GM23248 (cell line): ENCODE results near the gene COPA.

Experiments
- EZH2 ChIP-seq: fragments of 200-600 bp; sonication (generic); IDR thresholded peaks from 2 replicates; pipeline ENCODE4 v1.6.1; 2018; ENCODE audit warnings: antibody characterized with exemption, mild to moderate bottlenecking; ENCODE audit not compliant: insufficient read depth, poor library complexity, severe bottlenecking
- EZH2phosphoT487 ChIP-seq: fragments of 200-600 bp; sonication (generic); IDR thresholded peaks from 2 replicates; pipeline ENCODE4 v1.6.1; 2018; ENCODE audit warnings: antibody characterized with exemption, moderate library complexity, mild to moderate bottlenecking, low read depth; ENCODE audit not compliant: insufficient read depth

GRCh38 chr1:160296036-160296435 lies 47.0 kb downstream of the COPA start:
- no peak for TF ChIP-seq EZH2
- no peak for TF ChIP-seq EZH2phosphoT487
